HUES48 (cell line): ENCODE data around the gene THBS1.

ENCODE experiments used
- H3K27ac ChIP-seq: one replicate; pipeline ENCODE4 v1.7.0; 2013; ENCODE audit warnings: low read depth, low read length, inconsistent platforms
- H3K27me3 ChIP-seq: 2 replicates; pipeline ENCODE4 v1.6.1; 2013; ENCODE audit warnings: mild to moderate bottlenecking, low read length; ENCODE audit not compliant: control insufficient read depth, insufficient read depth
- H3K36me3 ChIP-seq: 2 replicates; pipeline ENCODE4 v1.6.1; 2013; ENCODE audit warnings: low read length; ENCODE audit not compliant: control insufficient read depth, insufficient read depth
- H3K4me1 ChIP-seq: 2 replicates; pipeline ENCODE4 v1.6.1; 2013; ENCODE audit warnings: mild to moderate bottlenecking, low read length; ENCODE audit not compliant: control insufficient read depth, insufficient read depth
- H3K4me3 ChIP-seq: 2 replicates; pipeline ENCODE4 v1.5.1; 2013; ENCODE audit warnings: mild to moderate bottlenecking, low read depth, low read length
- H3K9ac ChIP-seq: 2 replicates; pipeline ENCODE4 v1.6.1; 2013; ENCODE audit warnings: mild to moderate bottlenecking, low read depth, low read length, moderate library complexity
- H3K9me3 ChIP-seq: 2 replicates; pipeline ENCODE4 v1.6.1; 2013; ENCODE audit warnings: low read length; ENCODE audit not compliant: control insufficient read depth, insufficient read depth

THBS1 gene

DNA sequence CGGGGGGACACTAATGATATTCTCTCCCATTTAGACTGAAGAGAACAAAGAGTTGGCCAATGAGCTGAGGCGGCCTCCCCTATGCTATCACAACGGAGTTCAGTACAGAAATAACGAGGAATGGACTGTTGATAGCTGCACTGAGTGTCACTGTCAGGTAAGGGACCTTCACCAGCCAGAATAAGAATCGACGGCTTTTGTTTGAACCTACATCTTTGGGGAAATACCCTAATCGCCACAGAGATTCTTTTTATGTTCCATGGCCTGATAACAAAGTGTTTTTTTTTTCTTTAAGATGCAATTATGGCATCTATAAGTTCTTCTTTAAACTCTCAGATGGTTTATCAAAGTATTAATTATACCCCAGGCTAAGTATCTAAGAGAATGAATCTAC is 3.4 kb downstream of the THBS1 start:
- Histone ChIP-seq H3K9me3 (no peaks in the 10 kb centered on the region), H3K4me3 (no peak overlapping the region), H3K27me3 (0 out of 2 replicates have a peak, but pooled peaks cover under 1% of the 10 kb centered on the region), H3K36me3 (peaks cover 75% of the 10 kb centered on the region), H3K4me1 (peaks cover 19% of the 10 kb centered on the region), H3K27ac (no peak overlapping the region), H3K9ac (no peak overlapping the region)

DNA sequence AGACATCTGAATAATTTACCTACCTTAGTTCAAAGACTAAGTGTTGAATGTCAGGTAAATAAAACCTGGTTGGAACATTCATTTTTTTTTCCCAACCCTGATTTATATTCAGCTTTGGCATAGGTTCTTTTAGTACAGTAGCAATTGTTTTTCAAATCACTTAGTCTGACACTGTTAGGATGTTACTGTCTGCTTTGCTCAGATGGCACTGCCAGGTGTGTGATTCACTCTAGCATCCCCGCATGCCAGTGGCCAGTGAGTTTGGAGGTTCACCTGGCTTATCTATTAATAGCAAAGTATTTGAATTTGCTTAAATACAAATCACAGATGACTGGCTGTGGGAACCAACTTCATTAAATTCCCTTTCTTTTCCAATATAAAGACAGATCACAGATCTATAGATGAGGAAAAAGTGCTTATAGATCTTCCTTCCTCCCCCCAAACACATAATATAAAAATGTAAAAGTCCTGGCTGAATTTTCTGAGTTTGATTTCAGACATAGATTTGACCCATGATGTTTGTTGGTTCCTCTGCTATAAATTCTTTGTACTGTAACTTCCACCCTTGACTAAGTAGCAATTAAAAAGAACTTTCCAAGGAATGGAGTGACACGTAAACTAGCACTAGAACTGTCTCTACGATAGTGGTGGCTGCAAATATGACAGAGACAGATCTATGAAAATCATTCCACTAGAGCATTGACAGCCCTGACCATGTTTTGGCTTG is 3.9 kb downstream of the THBS1 start:
- Histone ChIP-seq H3K4me1 (peaks cover 16% of the 10 kb centered on the region), H3K9ac (no peak overlapping the region), H3K27ac (no peak overlapping the region), H3K27me3 (no peaks in the 10 kb centered on the region), H3K4me3 (no peak overlapping the region), H3K36me3 (peaks cover 81% of the 10 kb centered on the region), H3K9me3 (no peaks in the 10 kb centered on the region)

DNA sequence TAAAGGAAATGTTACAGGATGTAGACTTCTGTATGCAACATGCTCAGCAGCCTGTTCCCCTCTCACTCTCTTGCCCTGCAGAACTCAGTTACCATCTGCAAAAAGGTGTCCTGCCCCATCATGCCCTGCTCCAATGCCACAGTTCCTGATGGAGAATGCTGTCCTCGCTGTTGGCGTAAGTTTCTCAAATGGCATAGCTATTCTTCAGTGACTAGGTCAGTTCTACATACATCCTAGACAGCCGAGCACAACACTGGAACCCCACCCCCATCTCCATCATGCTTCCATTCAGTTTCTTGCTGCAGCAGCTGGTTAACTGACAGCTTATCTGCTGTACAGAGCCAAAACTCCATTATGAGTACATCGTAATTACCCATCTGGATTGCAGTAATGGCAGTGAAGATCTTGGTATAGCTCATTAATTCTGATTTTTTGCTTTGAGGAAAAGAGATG is 4.5 kb downstream of the THBS1 start:
- H3K4me3 ChIP-seq, result no peak overlapping the region
- H3K4me1 ChIP-seq, result peaks cover 14% of the 10 kb centered on the region
- no peaks in the 10 kb centered on the region for H3K9me3 ChIP-seq
- no peak overlapping the region for H3K9ac ChIP-seq
- H3K27ac ChIP-seq, result no peak overlapping the region
- H3K27me3 ChIP-seq, result no peaks in the 10 kb centered on the region
- H3K36me3 ChIP-seq, result peaks cover 87% of the 10 kb centered on the region

DNA sequence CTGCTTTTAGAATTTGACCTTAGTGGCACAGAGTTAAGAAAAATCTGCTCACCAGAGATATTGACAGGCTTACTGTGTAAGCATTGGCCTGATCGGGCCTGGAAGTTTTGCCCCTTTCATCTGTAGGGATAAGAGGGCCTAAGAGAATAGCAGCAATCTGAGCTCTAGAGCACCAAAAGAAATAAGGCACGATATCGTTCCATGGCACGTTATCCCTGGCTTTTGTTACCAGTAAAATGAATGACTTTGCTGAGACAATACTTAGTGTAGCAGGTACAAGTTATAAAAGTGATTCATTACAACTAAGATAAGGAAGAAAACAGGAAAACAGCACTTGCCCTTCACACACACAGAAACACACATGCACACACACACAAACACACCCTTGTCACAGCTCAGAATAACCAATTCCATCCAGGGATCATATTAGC is 5.0 kb downstream of the THBS1 start:
- no peak overlapping the region for H3K4me3 ChIP-seq
- peaks cover 92% of the 10 kb centered on the region for H3K36me3 ChIP-seq
- no peak overlapping the region for H3K9ac ChIP-seq
- no peaks in the 10 kb centered on the region for H3K9me3 ChIP-seq
- H3K27me3 ChIP-seq, result no peaks in the 10 kb centered on the region
- H3K4me1 ChIP-seq, result peaks cover 14% of the 10 kb centered on the region
- H3K27ac ChIP-seq, result no peak overlapping the region

GRCh38 chr15:39586387-39587095 is 5.7 kb downstream of the THBS1 start:
- H3K9ac ChIP-seq, result no peak overlapping the region
- no peaks in the 10 kb centered on the region for H3K27me3 ChIP-seq
- no peaks in the 10 kb centered on the region for H3K9me3 ChIP-seq
- no peak overlapping the region for H3K4me3 ChIP-seq
- no peak overlapping the region for H3K27ac ChIP-seq
- H3K36me3 ChIP-seq, result peaks cover 98% of the 10 kb centered on the region
- H3K4me1 ChIP-seq, result peaks cover 14% of the 10 kb centered on the region

DNA sequence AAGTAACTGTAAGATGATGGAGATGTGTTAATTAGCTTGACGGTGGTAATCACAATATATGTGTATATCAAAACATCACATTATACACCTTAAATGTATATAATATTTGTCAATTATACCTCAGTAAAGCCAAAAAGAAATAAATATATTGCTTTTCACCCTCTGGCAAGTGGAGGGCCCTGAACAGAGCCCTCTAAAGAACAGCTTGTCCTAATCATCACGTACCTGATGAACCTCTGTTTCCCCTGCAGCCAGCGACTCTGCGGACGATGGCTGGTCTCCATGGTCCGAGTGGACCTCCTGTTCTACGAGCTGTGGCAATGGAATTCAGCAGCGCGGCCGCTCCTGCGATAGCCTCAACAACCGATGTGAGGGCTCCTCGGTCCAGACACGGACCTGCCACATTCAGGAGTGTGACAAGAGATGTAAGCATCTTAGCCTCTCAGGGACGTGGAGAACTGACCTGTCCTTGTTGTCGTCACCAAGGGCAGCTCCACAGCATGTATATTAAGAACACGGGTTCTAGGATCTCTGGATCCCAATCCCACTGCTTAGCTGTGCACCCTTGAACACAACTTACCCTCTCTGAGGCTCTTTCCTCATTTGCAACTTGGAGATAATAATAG is 6.3 kb downstream of the THBS1 start:
- peaks cover 100% of the 10 kb centered on the region for H3K36me3 ChIP-seq
- peaks cover 8% of the 10 kb centered on the region for H3K4me1 ChIP-seq
- no peak overlapping the region for H3K9ac ChIP-seq
- no peaks in the 10 kb centered on the region for H3K27me3 ChIP-seq
- H3K27ac ChIP-seq, result no peak overlapping the region
- H3K9me3 ChIP-seq, result no peaks in the 10 kb centered on the region
- H3K4me3 ChIP-seq, result no peak overlapping the region

DNA sequence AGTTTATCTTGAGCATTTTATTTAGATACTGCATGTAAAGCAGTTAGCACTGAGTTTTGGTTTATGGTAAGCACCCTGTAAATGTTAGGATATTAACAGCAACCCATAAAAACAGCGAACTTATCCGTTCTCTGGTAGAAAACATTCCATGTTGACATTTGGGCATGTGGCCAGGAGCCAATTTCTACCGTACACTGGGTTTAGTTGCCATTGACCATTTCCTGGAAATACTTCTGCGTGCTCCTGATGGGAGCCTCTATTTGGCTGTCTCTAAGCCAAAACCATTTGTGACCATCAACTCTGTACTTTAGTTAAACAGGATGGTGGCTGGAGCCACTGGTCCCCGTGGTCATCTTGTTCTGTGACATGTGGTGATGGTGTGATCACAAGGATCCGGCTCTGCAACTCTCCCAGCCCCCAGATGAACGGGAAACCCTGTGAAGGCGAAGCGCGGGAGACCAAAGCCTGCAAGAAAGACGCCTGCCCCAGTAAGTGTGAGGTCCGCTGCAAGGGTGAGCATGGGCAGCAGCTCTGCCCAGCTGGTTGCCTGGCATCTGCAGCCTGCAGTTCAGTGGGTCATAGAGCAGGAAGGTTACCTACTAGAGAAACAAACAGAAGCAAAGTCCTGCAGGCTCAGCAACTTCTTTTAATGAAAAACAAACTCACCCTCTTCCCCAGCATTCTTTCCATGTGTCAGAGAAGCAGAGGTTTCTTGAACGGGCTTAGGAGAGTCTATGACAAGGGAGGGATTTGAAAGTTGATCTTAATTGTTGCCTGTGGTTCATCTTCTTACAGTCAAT is 7.1 kb downstream of the THBS1 start:
- H3K9me3 ChIP-seq, result no peaks in the 10 kb centered on the region
- H3K36me3 ChIP-seq, result peaks cover 100% of the 10 kb centered on the region
- no peaks in the 10 kb centered on the region for H3K27me3 ChIP-seq
- H3K4me3 ChIP-seq, result no peak overlapping the region
- peaks cover 3% of the 10 kb centered on the region; the same call in 1 of the 2 replicates for H3K4me1 ChIP-seq
- H3K27ac ChIP-seq, result no peak overlapping the region
- H3K9ac ChIP-seq, result no peak overlapping the region

DNA sequence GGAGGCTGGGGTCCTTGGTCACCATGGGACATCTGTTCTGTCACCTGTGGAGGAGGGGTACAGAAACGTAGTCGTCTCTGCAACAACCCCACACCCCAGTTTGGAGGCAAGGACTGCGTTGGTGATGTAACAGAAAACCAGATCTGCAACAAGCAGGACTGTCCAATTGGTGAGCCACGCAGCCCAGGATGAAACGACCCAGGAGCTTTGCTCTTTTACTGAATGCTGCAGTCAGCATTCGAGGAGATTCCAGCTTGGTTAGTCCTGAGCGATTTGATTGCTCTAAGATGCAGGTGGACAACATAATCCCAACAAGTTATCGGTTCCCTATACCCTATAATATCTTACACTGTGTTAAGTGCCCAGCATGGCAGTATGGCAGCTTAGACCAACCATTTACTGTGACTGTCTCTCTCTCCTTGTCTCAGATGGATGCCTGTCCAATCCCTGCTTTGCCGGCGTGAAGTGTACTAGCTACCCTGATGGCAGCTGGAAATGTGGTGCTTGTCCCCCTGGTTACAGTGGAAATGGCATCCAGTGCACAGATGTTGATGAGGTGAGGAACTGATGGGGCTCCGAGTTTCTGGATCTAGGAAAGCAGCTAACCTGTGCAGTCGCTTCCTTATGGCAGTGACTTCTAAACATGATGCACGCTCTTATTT is 7.8 kb downstream of the THBS1 start:
- H3K27ac ChIP-seq, result no peak overlapping the region
- H3K9me3 ChIP-seq, result no peaks in the 10 kb centered on the region
- H3K4me1 ChIP-seq, result no peaks in the 10 kb centered on the region
- H3K4me3 ChIP-seq, result no peak overlapping the region
- H3K9ac ChIP-seq, result no peak overlapping the region
- H3K27me3 ChIP-seq, result no peaks in the 10 kb centered on the region
- H3K36me3 ChIP-seq, result peaks cover 100% of the 10 kb centered on the region

- no peak overlapping the region for H3K4me3 ChIP-seq
- H3K36me3 ChIP-seq, result peaks cover 100% of the 10 kb centered on the region
- no peak overlapping the region for H3K27ac ChIP-seq
Measured at GRCh38 chr15:39589193-39589814, 8.4 kb downstream of the THBS1 start.

More at GRCh38 chr15:39589193-39589814, 8.4 kb downstream of the THBS1 start:
- Histone ChIP-seq H3K9me3 (no peaks in the 10 kb centered on the region), H3K27me3 (no peaks in the 10 kb centered on the region), H3K9ac (no peak overlapping the region), H3K4me1 (no peaks in the 10 kb centered on the region)
